ENCODE data around the gene PCNX2. TPM values are rescaled to one million over a fixed set of nuclear protein-coding genes. Genes with fewer than 3 reads are reported as not detected.

Gene PCNX2
- total RNA-seq, 1 experiment from 2014 or later: 50.8 TPM

GRCh38 chr1:233211595-233211994, 83.9 kb downstream of the PCNX2 start (continued):
- TF ChIP-seq E2F4 (CRISPR knock-in tag; IDR thresholded peaks at IDR 0.05; ENCODE audit: borderline replicate concordance, low read depth): no peak
- TF ChIP-seq ZBTB43 (CRISPR knock-in tag; IDR thresholded peaks at IDR 0.05): no peak
- TF ChIP-seq HMGA2 (CRISPR knock-in tag; IDR thresholded peaks at IDR 0.05): no peak
- no peak for TF ChIP-seq ATF1 (CRISPR knock-in tag; IDR thresholded peaks at IDR 0.05)
- no peak for TF ChIP-seq CREM (CRISPR knock-in tag; IDR thresholded peaks at IDR 0.05)
- no peak for TF ChIP-seq ZNF416 (CRISPR knock-in tag; IDR thresholded peaks at IDR 0.05)
- no peak for TF ChIP-seq E2F5 (CRISPR knock-in tag; IDR thresholded peaks at IDR 0.05)
- TF ChIP-seq ZNF138 (CRISPR knock-in tag; conservative IDR thresholded peaks at IDR 0.05): no peak
- TF ChIP-seq ZNF396 (CRISPR knock-in tag; IDR thresholded peaks at IDR 0.05; ENCODE audit: borderline replicate concordance): no peak

- Mint-ChIP-seq H3K27me3 (ENCODE audit: low read depth) (no peaks in the 10 kb centered on the region), H3K36me3 (peaks cover 56% of the 10 kb centered on the region), H3K9me3 (no peaks in the 10 kb centered on the region), H3K27ac (no peak overlapping the region), H3K4me3 (no peak overlapping the region), H3K4me1 (peaks cover 10% of the 10 kb centered on the region)
- CTCF ChIA-PET: no interaction called here
- DNase-seq (ENCODE audit: low spot score) (no peak), ATAC-seq (no peak; the same call in 1 of the 2 replicates)
- TF ChIP-seq KAT7 (CRISPR knock-in tag; IDR thresholded peaks at IDR 0.05; ENCODE audit: borderline replicate concordance) (no peak), ZNF532 (CRISPR knock-in tag; IDR thresholded peaks at IDR 0.05; ENCODE audit: borderline replicate concordance) (no peak), JAZF1 (CRISPR knock-in tag; IDR thresholded peaks at IDR 0.05) (no peak), ARID4B (CRISPR knock-in tag; IDR thresholded peaks at IDR 0.05; ENCODE audit: borderline replicate concordance) (no peak)
- POLR2A ChIA-PET: no interaction called here
Observed at GRCh38 chr1:233211106-233211505, 84.4 kb downstream of the PCNX2 start.

Measured in WTC11 (cell line).